ENCODE results near the gene PDXK.

DNA sequence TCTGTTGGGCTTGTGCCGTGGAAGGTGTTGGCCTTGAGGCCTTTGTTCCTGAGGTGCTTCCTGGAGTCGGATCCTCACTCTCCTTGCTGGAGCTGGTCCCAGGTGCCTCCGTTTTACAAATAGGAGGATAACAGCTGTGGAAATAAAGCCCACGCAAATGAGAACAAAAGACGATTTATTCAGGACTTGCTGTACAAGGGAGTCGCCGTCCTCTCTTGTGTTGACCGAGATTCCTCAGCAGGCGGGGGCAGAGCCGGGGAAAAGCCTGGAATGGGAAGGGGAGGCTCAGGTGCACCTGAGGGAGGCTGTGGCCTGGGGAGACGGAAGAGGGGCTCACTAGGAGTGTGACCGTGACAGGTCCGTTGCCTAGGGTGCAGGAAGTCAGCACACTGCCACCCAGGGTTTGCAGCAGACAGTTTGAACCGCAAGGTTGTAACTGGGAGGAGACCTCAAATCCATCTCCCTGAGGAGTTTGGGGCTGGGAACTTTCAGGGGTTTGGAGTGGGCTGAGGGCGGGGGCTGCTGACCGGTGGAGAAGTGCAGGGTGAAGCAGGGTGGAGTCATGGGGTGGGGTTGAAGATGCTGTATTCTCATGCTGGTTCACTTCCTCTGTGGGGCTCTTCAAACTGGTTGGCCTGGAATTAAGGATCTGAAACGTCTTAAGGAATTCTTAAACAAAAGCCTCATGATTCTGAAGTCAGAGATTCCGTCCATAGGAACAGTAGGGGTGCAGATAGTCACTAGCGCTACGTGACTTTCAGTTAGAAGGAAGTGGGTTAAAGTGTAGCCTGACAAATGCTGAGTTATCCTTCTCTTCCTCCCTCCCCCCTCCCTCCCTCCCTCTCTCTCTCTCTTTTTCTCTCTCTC, 59.8 kb downstream of the PDXK start:
- TF ChIP-seq POLR2A (IDR thresholded peaks at IDR 0.05; ENCODE audit: low read depth, low read length) (no peak), POLR2AphosphoS5 (IDR thresholded peaks at IDR 0.05; ENCODE audit: insufficient read depth, low read depth, low read length) (no peak), EZH2 (IDR thresholded peaks at IDR 0.05; ENCODE audit: borderline replicate concordance, low read depth, low read length, severe bottlenecking) (no peak)
- TF ChIP-seq, protein P1, sequence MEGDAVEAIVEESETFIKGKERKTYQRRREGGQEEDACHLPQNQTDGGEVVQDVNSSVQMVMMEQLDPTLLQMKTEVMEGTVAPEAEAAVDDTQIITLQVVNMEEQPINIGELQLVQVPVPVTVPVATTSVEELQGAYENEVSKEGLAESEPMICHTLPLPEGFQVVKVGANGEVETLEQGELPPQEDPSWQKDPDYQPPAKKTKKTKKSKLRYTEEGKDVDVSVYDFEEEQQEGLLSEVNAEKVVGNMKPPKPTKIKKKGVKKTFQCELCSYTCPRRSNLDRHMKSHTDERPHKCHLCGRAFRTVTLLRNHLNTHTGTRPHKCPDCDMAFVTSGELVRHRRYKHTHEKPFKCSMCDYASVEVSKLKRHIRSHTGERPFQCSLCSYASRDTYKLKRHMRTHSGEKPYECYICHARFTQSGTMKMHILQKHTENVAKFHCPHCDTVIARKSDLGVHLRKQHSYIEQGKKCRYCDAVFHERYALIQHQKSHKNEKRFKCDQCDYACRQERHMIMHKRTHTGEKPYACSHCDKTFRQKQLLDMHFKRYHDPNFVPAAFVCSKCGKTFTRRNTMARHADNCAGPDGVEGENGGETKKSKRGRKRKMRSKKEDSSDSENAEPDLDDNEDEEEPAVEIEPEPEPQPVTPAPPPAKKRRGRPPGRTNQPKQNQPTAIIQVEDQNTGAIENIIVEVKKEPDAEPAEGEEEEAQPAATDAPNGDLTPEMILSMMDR (IDR thresholded peaks at IDR 0.05; ENCODE audit: extremely low read depth in 1 of 2, insufficient read depth in 1 of 2, low read depth in 1 of 2, low read length in 2 of 2): no peak

All from endothelial cell of umbilical vein (primary cell).